HG02759 (cell line): ENCODE results near the gene SPINT2.
"Not testable (repeated sequence)": the region's sequence is repeated elsewhere in the genome, so short reads cannot be mapped to it uniquely, and the experiment has no call there.

Experiments used
- ATAC-seq: cut with Tn5 transposase; IDR thresholded peaks from one replicate; pipeline ENCODE4 v1.9.1; 2021; ENCODE audit warnings: mild to moderate bottlenecking, moderate library complexity; ENCODE audit not compliant: unreplicated experiment

The SPINT2 gene

DNA sequence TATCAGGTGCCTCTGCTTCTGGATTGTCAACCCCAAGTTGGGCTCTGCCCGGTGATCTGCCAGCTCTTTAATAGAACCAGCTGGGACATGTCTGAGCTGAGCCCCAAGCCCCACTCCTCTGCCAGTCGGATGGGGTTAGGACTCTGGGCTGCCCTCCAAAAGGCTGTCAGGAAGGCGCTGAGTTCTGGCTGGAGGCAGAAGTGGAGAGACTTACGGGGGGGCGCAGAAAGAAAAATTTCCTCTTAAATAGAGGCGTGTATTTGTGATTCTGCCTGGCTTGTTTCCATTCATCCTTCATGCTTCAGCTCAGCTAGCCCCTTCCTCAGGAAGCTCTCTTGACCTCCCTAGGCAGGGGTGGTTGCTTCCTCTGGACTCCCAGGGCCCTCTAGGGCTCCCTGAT, 54.3 kb downstream of the SPINT2 start:
- ATAC-seq = no peak

DNA sequence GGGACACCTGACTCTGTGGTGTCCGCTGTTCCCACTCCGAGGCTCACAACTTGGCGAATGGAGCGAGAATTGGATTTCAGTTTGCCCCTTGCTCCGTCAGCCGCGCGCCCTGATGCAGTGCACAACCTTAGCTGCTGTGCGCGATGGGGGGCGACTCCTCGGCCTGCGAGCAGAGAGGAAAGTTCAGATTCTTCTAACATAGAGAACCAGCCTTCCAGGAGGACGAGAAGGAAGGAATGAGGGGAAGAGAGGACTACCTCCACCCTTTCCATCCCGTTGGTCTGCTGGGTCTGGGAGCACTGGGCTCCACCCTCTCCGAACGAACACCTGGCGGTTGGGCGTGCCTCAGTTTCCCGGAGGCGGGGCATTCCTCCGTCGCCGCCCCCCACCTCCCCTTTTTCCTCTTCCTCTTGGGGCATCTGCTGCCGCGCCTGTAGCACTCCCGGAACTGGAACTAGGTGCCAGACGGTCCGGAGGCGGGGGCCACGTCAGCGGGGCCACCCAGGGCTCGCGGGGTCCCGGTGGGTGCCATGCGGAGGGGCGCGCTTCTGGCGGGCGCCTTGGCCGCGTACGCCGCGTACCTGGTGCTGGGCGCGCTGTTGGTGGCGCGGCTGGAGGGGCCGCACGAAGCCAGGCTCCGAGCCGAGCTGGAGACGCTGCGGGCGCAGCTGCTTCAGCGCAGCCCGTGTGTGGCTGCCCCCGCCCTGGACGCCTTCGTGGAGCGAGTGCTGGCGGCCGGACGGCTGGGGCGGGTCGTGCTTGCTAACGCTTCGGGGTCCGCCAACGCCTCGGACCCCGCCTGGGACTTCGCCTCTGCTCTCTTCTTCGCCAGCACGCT, 55.3 kb downstream of the SPINT2 start, which contains the start of gene KCNK6:
Gene KCNK6 (plus strand): TSS at position 425 of the 838 bp plus-strand sequence. CDS start 106 bp downstream, at position 531.
- ATAC-seq = no peak

DNA sequence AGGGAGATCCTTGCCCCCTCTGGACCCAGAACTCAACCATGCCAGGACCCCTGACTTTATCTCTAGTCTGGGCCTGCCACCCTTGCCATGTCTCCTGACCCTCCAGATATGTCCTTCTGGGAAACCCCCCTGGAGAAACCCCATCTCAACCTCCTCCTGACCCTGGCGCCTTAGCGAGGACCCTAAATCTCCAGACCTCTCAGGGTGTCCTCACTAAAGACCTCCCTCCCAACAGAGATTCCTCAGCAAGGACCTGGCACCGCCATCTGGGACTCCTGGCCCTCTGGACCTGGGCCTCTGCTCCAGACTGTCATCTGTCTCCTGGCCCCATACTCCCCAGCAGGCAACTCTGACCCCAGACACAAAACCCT, 56.6 kb downstream of the SPINT2 start:
- ATAC-seq = no peak

DNA sequence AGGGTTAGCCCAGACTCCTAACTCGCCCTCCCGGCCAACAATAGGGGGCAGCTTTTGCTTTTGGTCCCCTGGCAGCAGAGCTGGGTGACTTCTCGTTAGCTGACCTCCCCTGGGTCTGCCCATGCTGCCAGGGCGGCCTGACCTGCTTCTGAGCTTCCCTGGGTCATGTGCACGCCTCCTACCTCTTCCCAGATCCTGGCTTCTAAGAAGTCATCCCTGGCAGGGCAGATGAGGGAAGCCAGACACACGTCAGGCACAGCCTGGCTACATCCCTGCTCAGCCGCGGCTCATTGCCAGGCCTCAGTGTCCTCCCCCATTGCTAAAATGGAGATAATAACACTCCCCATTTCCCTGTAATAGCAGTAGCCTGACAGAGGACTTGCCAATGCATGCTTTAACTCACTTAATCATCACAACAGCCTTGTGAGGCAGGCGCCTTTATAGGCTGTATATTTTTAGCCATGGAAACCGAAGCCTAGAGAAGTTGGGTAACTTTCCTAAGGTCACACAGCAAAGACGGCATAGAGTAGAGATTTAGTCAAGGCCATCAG, 57.3 kb downstream of the SPINT2 start:
- ATAC-seq = no peak

DNA sequence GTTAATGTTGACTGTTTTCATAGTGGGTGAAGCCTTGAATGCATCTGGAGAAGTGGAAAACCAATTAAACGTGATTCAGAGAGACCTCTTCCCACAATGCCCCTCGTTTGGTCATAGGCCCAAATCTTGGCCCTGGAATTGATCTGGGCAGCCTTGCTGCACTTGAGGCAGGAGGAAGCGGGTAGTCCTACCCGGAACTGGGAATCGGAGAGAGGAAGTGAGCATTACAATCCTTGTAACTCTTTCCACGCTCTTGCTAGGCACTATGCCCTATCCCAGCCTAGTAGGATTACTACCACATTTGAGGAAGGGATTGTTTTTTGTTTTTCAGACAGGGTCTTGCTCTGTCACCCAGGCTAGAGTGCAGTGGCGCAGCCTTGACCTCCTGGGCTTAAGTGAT, 58.9 kb downstream of the SPINT2 start:
- ATAC-seq = no peak

DNA sequence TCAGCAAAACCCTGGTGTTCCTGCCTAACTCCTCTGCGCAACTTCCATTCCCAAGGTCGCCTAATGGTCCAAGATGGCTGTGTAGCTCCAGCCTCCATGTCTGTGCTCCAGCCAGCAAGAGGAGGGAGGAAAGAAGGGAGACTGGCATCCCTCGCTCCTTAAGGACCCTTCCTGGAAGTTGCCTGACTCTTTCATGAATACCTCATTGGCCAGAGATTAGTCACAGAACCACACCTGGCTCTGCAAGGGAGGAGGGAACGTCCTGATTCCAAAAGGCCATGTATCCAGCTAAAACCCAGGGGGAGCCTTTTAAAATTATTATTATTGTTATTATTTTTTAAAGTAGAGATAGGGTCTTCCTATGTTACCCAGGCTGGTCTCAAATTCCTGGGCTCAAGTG, 60.1 kb downstream of the SPINT2 start:
- no peak for ATAC-seq

DNA sequence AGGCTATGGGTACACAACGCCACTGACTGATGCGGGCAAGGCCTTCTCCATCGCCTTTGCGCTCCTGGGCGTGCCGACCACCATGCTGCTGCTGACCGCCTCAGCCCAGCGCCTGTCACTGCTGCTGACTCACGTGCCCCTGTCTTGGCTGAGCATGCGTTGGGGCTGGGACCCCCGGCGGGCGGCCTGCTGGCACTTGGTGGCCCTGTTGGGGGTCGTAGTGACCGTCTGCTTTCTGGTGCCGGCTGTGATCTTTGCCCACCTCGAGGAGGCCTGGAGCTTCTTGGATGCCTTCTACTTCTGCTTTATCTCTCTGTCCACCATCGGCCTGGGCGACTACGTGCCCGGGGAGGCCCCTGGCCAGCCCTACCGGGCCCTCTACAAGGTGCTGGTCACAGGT, 62.2 kb downstream of the SPINT2 start:
- no peak for ATAC-seq

DNA sequence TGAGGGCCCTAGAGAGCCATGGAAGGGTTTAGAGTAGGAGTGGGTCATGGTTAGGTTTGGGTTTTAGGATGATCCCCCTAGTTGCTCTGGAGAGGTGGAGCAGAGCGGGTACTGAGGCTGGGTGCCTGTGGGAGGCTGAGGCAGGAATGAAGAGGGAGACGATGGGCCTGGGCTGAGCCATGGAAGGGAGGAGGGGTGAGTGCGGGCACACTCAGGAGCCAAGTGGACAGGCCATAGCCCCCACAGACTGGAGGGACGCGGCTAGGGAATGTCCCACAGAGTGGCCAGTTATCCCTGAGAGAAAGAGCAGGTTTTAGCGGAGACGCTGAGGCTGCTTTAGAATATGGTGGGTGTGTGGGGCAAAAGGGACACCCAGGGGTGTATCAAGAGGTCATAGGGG, 65.3 kb downstream of the SPINT2 start:
- no peak for ATAC-seq

DNA sequence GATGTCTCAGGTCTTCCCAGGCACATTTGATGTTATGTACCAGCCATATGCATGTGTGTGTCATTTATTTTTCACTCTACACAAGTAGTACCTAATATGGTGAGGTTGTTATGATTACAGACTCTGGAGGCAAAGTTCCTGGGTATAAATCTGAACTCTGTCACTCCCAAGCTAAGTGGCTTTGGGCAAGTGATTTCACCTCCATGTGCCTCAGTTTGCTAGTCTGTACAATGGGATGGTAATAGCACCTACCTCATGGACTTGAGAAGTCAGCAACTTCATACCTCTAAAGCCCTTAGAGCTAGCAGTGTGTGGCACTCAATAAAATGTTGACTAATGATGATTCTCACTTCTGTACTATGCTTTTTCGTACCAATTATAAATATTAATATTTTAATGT, 67.4 kb downstream of the SPINT2 start:
- ATAC-seq = no peak

DNA sequence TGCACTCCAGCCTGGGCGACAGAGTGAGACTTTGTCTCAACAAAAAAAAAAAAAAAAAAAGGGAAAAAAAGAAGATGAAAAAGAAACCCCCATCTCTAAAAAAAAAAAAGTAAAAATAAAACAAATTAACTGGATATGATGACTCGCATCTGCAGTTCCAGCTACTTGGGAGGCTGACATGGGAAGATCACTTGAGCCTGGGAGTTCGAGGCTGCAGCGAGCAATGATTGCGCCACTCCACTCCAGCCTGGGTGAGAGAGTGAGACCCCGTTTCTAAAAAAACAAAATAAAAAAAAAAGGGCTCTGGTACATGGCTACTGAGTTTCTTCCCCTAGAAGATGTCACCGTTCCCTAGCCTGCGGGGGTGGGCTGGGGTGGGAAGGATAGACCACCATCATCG, 68.9 kb downstream of the SPINT2 start:
- no peak for ATAC-seq

DNA sequence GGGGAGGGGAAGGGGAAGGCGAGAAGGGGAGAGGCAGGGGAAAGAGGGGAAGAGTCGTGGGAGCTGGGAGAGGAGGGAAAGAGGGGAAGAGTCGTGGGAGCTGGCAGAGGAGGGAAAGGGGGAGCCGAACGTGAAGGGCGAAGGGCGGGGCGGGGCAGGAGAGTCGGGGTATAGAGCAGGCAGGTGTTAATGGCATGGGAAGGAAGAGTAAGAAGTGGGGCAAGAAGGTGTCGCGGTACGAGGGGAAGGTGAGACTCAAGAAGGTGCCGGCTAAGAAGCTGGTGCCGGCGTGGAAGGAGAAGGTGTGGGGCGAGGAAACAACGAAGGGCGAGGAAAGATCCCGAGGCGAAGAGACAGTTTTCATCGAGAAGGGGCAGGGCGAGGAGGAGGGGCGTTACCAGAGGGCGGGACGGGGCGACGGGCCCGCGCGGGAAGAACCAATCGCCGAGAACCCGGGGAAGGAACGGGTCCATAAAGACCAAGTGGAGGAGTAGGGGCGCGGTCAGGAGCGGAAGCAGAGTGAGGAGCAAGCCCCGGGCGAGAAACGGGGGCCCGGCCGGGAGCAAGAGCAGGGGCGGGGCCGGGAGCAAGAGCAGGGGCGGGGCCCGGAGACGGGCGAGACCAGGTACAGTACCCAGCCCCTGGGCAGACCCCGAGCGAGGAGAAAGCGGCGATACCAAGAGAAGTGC, 71.7 kb downstream of the SPINT2 start:
- ATAC-seq = peak; percentile 69

DNA sequence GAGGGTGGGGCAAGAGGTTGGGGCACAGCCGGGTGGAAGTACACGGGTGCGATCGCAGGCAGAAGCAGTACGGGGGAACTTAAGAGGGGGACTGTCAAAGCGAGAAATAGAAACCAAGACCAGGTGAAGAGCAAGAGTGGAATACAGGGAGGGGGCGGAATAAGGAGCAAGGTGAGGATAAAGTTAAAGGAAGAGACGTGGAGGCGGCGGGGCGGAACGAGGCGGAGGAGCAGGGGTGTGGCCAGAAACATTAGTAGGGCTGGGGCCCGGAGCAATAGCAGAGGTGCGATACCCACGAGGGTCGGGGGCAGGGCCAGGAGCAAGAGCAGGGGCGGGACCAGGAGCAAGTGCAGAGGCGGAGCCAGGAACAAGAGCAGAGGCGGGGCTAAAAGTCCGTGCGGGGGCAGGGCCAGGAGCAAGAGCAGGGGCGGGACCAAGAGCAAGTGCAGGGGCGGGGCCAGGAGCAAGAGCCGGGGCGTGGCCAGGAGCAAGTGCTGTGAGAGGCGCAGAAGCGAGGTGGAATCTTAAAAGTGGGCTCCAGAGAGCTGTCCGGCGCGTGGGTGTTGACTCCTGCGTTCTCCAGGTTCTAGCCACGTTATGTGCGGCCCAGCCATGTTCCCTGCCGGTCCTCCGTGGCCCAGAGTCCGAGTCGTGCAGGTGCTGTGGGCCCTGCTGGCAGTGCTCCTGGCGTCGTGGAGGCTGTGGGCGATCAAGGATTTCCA, 72.4 kb downstream of the SPINT2 start:
- peak; percentile 52 for ATAC-seq

DNA sequence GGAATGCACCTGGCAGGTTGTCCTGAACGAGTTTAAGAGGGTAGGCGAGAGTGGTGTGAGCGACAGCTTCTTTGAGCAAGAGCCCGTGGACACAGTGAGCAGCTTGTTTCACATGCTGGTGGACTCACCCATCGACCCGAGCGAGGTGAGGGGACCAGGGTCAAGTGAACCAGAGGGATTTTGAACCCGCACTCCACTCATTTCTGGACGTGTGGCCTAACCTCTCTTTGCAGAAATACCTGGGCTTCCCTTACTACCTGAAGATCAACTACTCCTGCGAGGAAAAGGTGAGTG, 72.9 kb downstream of the SPINT2 start:
- ATAC-seq = no peak

DNA sequence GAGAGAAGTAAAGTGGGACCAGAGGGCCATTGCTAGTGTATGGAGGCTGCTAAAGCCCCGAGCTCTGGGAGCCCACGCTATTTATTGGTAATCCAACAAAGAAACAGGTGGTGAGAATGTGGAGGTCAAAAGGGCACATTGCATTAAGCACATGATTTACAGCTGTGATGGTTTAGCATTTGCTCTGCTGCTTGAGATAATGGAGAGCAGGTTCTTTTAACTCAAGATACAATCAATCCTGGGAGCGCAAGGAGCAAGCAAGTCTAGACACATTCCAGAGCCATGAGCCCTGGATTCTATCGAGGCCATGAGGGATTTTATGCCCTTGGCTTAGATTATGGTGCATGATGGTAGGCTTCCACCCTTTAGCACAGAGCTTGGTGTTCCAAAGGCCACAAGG, 74.6 kb downstream of the SPINT2 start:
- not testable (repeated sequence) for ATAC-seq

DNA sequence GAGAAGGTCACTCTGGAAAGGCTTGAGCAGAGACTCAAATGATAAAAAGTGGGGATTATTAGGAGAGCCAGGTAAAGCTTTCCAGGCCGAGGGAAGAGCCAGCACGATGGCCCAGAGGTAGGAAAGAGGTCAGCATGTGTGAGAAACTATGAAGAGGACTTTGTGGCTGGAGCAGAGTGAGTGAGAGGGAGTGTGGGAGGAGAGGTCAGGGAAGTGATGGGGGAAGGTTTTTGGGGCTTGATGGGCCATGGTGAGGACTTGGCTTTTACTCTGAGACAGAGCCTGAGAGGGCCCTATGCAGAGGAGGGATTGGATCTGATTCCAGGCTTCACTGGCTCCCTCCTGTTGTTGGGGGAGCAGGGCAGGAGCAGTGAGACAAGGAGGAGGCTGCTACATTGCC, 76.6 kb downstream of the SPINT2 start:
- ATAC-seq = no peak
